H9 (cell line): ENCODE results near the gene BRD8. TPM values are rescaled to one million over a fixed set of nuclear protein-coding genes. Genes with fewer than 3 reads are reported as not detected.

Source experiments
- DNase-seq: peaks from one replicate; pipeline ENCODE4 v3.0.0-alpha.2; 2017
- H2AFZ ChIP-seq: one replicate; pipeline ENCODE4 v1.6.1; 2013; ENCODE audit warnings: mild to moderate bottlenecking, low read length, control low read depth, moderate library complexity
- H2AK5ac ChIP-seq: 2 replicates; pipeline ENCODE4 v1.6.1; 2013; ENCODE audit warnings: low read length, control low read depth, mixed read lengths; ENCODE audit not compliant: insufficient read length
- H2BK120ac ChIP-seq: one replicate; pipeline ENCODE4 v1.6.1; 2013; ENCODE audit warnings: low read depth, mild to moderate bottlenecking, low read length, control low read depth, inconsistent platforms; ENCODE audit not compliant: poor library complexity, severe bottlenecking
- H2BK12ac ChIP-seq: 2 replicates; pipeline ENCODE4 v1.6.1; 2013; ENCODE audit warnings: low read length, control low read depth, mixed read lengths, low read depth; ENCODE audit not compliant: insufficient read length
- H2BK15ac ChIP-seq: 2 replicates; pipeline ENCODE4 v1.6.1; 2013; ENCODE audit warnings: low read depth, low read length, control low read depth
- H2BK20ac ChIP-seq: one replicate; pipeline ENCODE4 v1.6.1; 2013; ENCODE audit warnings: low read depth, mild to moderate bottlenecking, low read length, control low read depth, inconsistent platforms; ENCODE audit not compliant: poor library complexity, severe bottlenecking
- H2BK5ac ChIP-seq: 2 replicates; pipeline ENCODE4 v1.6.1; 2013; ENCODE audit warnings: low read length, control low read depth, mixed read lengths; ENCODE audit not compliant: insufficient read length
- H3K14ac ChIP-seq: 2 replicates; pipeline ENCODE4 v1.6.1; 2013; ENCODE audit warnings: low read length, control low read depth; ENCODE audit not compliant: insufficient read depth
- H3K18ac ChIP-seq: 2 replicates; pipeline ENCODE4 v1.6.1; 2013; ENCODE audit warnings: low read depth, mild to moderate bottlenecking, mixed read lengths, low read length, control low read depth; ENCODE audit not compliant: insufficient read length
- H3K23ac ChIP-seq: 2 replicates; pipeline ENCODE4 v1.6.1; 2013; ENCODE audit warnings: low read length, control low read depth, mixed read lengths, low read depth; ENCODE audit not compliant: insufficient read length
- H3K23me2 ChIP-seq: 2 replicates; pipeline ENCODE4 v1.6.1; 2013; ENCODE audit warnings: low read depth, mild to moderate bottlenecking, mixed read lengths, low read length, control low read depth; ENCODE audit not compliant: insufficient read length, poor library complexity, severe bottlenecking
- H3K27ac ChIP-seq: 2 replicates; pipeline ENCODE4 v1.5.1; 2013; ENCODE audit warnings: low read length, control low read depth, mixed read lengths, low read depth; ENCODE audit not compliant: insufficient read length
- H3K27me3 ChIP-seq: 2 replicates; pipeline ENCODE4 v1.6.1; 2013; ENCODE audit warnings: low read length, control low read depth, inconsistent platforms; ENCODE audit not compliant: insufficient read depth
- H3K4ac ChIP-seq: 2 replicates; pipeline ENCODE4 v1.6.1; 2013; ENCODE audit warnings: low read depth, mild to moderate bottlenecking, control low read depth, inconsistent platforms, low read length, moderate library complexity
- H3K4me1 ChIP-seq: 2 replicates; pipeline ENCODE4 v1.6.1; 2013; ENCODE audit warnings: low read length, control low read depth, inconsistent platforms; ENCODE audit not compliant: insufficient read depth
- H3K4me2 ChIP-seq: 2 replicates; pipeline ENCODE4 v1.6.1; 2013; ENCODE audit warnings: low read length, control low read depth, mixed read lengths; ENCODE audit not compliant: insufficient read length, insufficient read depth
- H3K56ac ChIP-seq: 2 replicates; pipeline ENCODE4 v1.6.1; 2013; ENCODE audit warnings: low read depth, mild to moderate bottlenecking, mixed read lengths, low read length, control low read depth; ENCODE audit not compliant: insufficient read length
- H3K79me1 ChIP-seq: 2 replicates; pipeline ENCODE4 v1.6.1; 2013; ENCODE audit warnings: low read depth, mild to moderate bottlenecking, moderate library complexity, low read length, control low read depth, inconsistent platforms; ENCODE audit not compliant: insufficient read depth, poor library complexity, severe bottlenecking
- H3K79me2 ChIP-seq: 2 replicates; pipeline ENCODE4 v1.6.1; 2013; ENCODE audit warnings: low read length, control low read depth, inconsistent platforms; ENCODE audit not compliant: insufficient read depth
- H3K9ac ChIP-seq: 2 replicates; pipeline ENCODE4 v1.6.1; 2013; ENCODE audit warnings: low read length, control low read depth, mixed read lengths; ENCODE audit not compliant: insufficient read length; ENCODE audit errors: extremely low read depth
- H3K9me3 ChIP-seq: one replicate; pipeline ENCODE4 v1.6.1; 2013; ENCODE audit warnings: low read depth, low read length, inconsistent platforms; ENCODE audit not compliant: control insufficient read depth
- H3T11ph ChIP-seq: one replicate; pipeline ENCODE4 v1.6.1; 2013; ENCODE audit warnings: mild to moderate bottlenecking, low read length, control low read depth, inconsistent platforms
- H4K20me1 ChIP-seq: one replicate; pipeline ENCODE4 v1.6.1; 2013; ENCODE audit not compliant: control insufficient read depth, insufficient read length, insufficient read depth
- H4K5ac ChIP-seq: 2 replicates; pipeline ENCODE4 v1.6.1; 2013; ENCODE audit warnings: low read depth, mild to moderate bottlenecking, mixed read lengths, low read length, control low read depth; ENCODE audit not compliant: insufficient read length
- H4K8ac ChIP-seq: replicated peaks from 2 replicates; pipeline ENCODE4 v1.6.1; 2013; ENCODE audit warnings: low read length, control low read depth, mixed read lengths, low read depth; ENCODE audit not compliant: insufficient read length
- H4K91ac ChIP-seq: 2 replicates; pipeline ENCODE4 v1.6.1; 2013; ENCODE audit warnings: low read depth, mild to moderate bottlenecking, moderate library complexity, mixed read lengths, low read length, control low read depth; ENCODE audit not compliant: insufficient read length
- H3K27ac Mint-ChIP-seq, 3 experiments: 2 replicates in 2 of 3; 3 replicates in 1 of 3; pipeline ENCODE4 v1.8.0; 2020 to 2021; ENCODE audit warnings: mixed read lengths in 3 of 3, mild to moderate bottlenecking in 1 of 3, moderate library complexity in 1 of 3
- H3K27me3 Mint-ChIP-seq: 2 replicates; pipeline ENCODE4 v1.8.0; 2021; ENCODE audit warnings: low read depth, mild to moderate bottlenecking, moderate library complexity, mixed read lengths
- H3K36me3 Mint-ChIP-seq, 3 experiments: 2 replicates in 2 of 3; 3 replicates in 1 of 3; pipeline ENCODE4 v1.8.0; 2020 to 2021; ENCODE audit warnings: low read depth in 3 of 3, mixed read lengths in 3 of 3; ENCODE audit not compliant: insufficient read depth in 1 of 3
- H3K4me1 Mint-ChIP-seq, 2 experiments: 2 replicates each; pipeline ENCODE4 v1.8.0; 2020; ENCODE audit warnings: mixed read lengths in 2 of 2
- H3K4me3 Mint-ChIP-seq, 2 experiments: 2 replicates in 1 of 2; 3 replicates in 1 of 2; pipeline ENCODE4 v1.8.0; 2020 to 2021; ENCODE audit warnings: mild to moderate bottlenecking in 2 of 2, mixed read lengths in 2 of 2, moderate library complexity in 1 of 2
- H3K9me3 Mint-ChIP-seq, 2 experiments: 2 replicates in 1 of 2; 3 replicates in 1 of 2; pipeline ENCODE4 v1.8.0; 2020; ENCODE audit warnings: mild to moderate bottlenecking in 2 of 2, mixed read lengths in 2 of 2, moderate library complexity in 1 of 2
- WGBS: extraction: QIAGEN DNeasy Blood & Tissue Kit; methylation state at CpG from one replicate; pipeline ENCODE4 v1.1.7; 2013; ENCODE audit warnings: missing lambda C conversion rate, low lambda C conversion rate, mixed read lengths; ENCODE audit not compliant: insufficient read length; ENCODE audit errors: extremely low coverage; 5-methylcytosine and 5-hydroxymethylcytosine counted together
- total RNA-seq: library from RNA; stranded (reverse); gene quantifications from 2 replicates; pipeline ENCODE4 v1.2.1, GENCODE V29; 2021
- TF ChIP-seq, protein P1 (sequence below): fragments of 200-600 bp; sonication (generic); conservative IDR thresholded peaks from 3 replicates; pipeline ENCODE4 v1.8.0; 2021; ENCODE audit warnings: antibody characterized with exemption, mild to moderate bottlenecking

Gene BRD8
- total RNA-seq, 1 experiment from 2014 or later: 67.9 TPM

- Histone ChIP-seq H4K5ac (no peak overlapping the region), H3K9me3 (no peaks in the 10 kb centered on the region), H3K4me2 (no peak overlapping the region), H3K56ac (no peak overlapping the region), H3K27me3 (peaks cover 68% of the 10 kb centered on the region), H3K79me2 (no peaks in the 10 kb centered on the region), H3K27ac (no peak overlapping the region), H3K23ac (no peak overlapping the region), H3K9ac (no peak overlapping the region), H3T11ph (no peak overlapping the region), H2BK120ac (no peak overlapping the region), H4K91ac (no peak overlapping the region), H3K79me1 (no peaks in the 10 kb centered on the region), H2BK5ac (no peak overlapping the region), H3K4me1 (peaks cover 11% of the 10 kb centered on the region; the same call in 1 of the 2 replicates), H4K8ac (no peak overlapping the region), H2BK20ac (no peak overlapping the region), H4K20me1 (no peaks in the 10 kb centered on the region), H2BK15ac (no peak overlapping the region), H2AK5ac (no peak overlapping the region), H2BK12ac (no peak overlapping the region), H3K14ac (no peak overlapping the region), H3K18ac (no peak overlapping the region), H3K4ac (no peak overlapping the region), H2AFZ (no peak overlapping the region), H3K23me2 (no peaks in the 10 kb centered on the region)
- Mint-ChIP-seq H3K4me1 (peaks cover 65 to 68% of the 10 kb centered on the region in 2 experiments), H3K4me3 (no peak overlapping the region), H3K27ac (no peak overlapping the region), H3K27me3 (peaks cover 93% of the 10 kb centered on the region), H3K9me3 (no peaks in the 10 kb centered on the region; a peak in 1 of 5 replicates), H3K36me3 (no peaks in the 10 kb centered on the region)
- TF ChIP-seq, protein P1, sequence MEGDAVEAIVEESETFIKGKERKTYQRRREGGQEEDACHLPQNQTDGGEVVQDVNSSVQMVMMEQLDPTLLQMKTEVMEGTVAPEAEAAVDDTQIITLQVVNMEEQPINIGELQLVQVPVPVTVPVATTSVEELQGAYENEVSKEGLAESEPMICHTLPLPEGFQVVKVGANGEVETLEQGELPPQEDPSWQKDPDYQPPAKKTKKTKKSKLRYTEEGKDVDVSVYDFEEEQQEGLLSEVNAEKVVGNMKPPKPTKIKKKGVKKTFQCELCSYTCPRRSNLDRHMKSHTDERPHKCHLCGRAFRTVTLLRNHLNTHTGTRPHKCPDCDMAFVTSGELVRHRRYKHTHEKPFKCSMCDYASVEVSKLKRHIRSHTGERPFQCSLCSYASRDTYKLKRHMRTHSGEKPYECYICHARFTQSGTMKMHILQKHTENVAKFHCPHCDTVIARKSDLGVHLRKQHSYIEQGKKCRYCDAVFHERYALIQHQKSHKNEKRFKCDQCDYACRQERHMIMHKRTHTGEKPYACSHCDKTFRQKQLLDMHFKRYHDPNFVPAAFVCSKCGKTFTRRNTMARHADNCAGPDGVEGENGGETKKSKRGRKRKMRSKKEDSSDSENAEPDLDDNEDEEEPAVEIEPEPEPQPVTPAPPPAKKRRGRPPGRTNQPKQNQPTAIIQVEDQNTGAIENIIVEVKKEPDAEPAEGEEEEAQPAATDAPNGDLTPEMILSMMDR: no peak
- no CpG with 5 or more reads among the region's 1 CpG for WGBS
- DNase-seq: no peak
These were observed 85.4 kb downstream of the BRD8 start for GRCh38 chr5:138093036-138093435.
